Smooth muscle cell (in vitro differentiated cells): ENCODE data around the gene FAM120A. TPM values are rescaled to one million over a fixed set of nuclear protein-coding genes. Genes with fewer than 3 reads are reported as not detected.

Source experiments
- DNase-seq: peaks from one replicate; lab custom pipeline; 2025; ENCODE audit not compliant: unreplicated experiment; lab: John Stamatoyannopoulos, UW
- H2AFZ ChIP-seq: fragments of 200-600 bp; sonication (generic); 2 replicates; pipeline ENCODE4 v1.6.0; 2016; ENCODE audit warnings: antibody characterized with exemption, low read depth, mild to moderate bottlenecking
- H3F3A ChIP-seq: fragments of 200-600 bp; sonication (generic); 2 replicates; pipeline ENCODE4 v1.6.0; 2017; ENCODE audit warnings: antibody characterized with exemption, low read depth
- H3K27ac ChIP-seq: fragments of 200-600 bp; sonication (generic); 2 replicates; pipeline ENCODE4 v1.5.1; 2016; ENCODE audit warnings: low read depth, mild to moderate bottlenecking
- H3K27me3 ChIP-seq: fragments of 200-600 bp; sonication (generic); 2 replicates; pipeline ENCODE4 v1.6.1; 2016; ENCODE audit warnings: low read depth, mild to moderate bottlenecking
- H3K36me3 ChIP-seq: fragments of 200-600 bp; sonication (generic); 2 replicates; pipeline ENCODE4 v1.5.1; 2016; ENCODE audit warnings: low read depth
- H3K4me1 ChIP-seq: fragments of 200-600 bp; sonication (generic); 2 replicates; pipeline ENCODE4 v1.5.1; 2016; ENCODE audit warnings: low read depth
- H3K4me2 ChIP-seq: fragments of 200-600 bp; sonication (generic); 2 replicates; pipeline ENCODE4 v1.6.0; 2016; ENCODE audit warnings: mild to moderate bottlenecking
- H3K4me3 ChIP-seq: fragments of 200-600 bp; sonication (generic); 2 replicates; pipeline ENCODE4 v1.5.1; 2016; ENCODE audit warnings: mild to moderate bottlenecking
- H3K79me2 ChIP-seq: fragments of 200-600 bp; sonication (generic); 2 replicates; pipeline ENCODE4 v1.6.0; 2016; ENCODE audit warnings: low read depth, mild to moderate bottlenecking
- H3K9ac ChIP-seq: fragments of 200-600 bp; sonication (generic); 2 replicates; pipeline ENCODE4 v1.6.0; 2016; ENCODE audit warnings: low read depth
- H3K9me3 ChIP-seq: fragments of 200-600 bp; sonication (generic); replicated peaks from 2 replicates; pipeline ENCODE4 v1.5.1; 2016; ENCODE audit warnings: low read depth
- H4K20me1 ChIP-seq: fragments of 200-600 bp; sonication (generic); 2 replicates; pipeline ENCODE4 v1.6.0; 2016; ENCODE audit warnings: low read depth
- WGBS: methylation state at CpG from one replicate; pipeline ENCODE4 v1.1.7; 2016; ENCODE audit warnings: low lambda C conversion rate; 5-methylcytosine and 5-hydroxymethylcytosine counted together
- polyA plus RNA-seq: library from polyadenylated mRNA; unstranded; fragments of >200 nt; fragmentation: Nextera tagmentation; extraction: Ambion mirVana; gene quantifications from 2 replicates; pipeline ENCODE4 v1.2.1, GENCODE V29; 2016
- total RNA-seq: library from RNA; depleted of rRNA; stranded (reverse); fragments of >200 nt; gene quantifications from 2 replicates; pipeline ENCODE4 v1.2.3, GENCODE V29; 2014
- TF ChIP-seq, protein P1 (sequence below): fragments of 200-600 bp; sonication (generic); IDR thresholded peaks from 2 replicates; pipeline ENCODE4 v1.5.1; 2017; ENCODE audit warnings: borderline replicate concordance, mild to moderate bottlenecking, antibody characterized with exemption; ENCODE audit not compliant: insufficient read depth, poor library complexity, severe bottlenecking

Gene FAM120A
- total and polyA plus RNA-seq, 2 experiments from 2014 or later: 14.4 to 47.2 TPM

DNA sequence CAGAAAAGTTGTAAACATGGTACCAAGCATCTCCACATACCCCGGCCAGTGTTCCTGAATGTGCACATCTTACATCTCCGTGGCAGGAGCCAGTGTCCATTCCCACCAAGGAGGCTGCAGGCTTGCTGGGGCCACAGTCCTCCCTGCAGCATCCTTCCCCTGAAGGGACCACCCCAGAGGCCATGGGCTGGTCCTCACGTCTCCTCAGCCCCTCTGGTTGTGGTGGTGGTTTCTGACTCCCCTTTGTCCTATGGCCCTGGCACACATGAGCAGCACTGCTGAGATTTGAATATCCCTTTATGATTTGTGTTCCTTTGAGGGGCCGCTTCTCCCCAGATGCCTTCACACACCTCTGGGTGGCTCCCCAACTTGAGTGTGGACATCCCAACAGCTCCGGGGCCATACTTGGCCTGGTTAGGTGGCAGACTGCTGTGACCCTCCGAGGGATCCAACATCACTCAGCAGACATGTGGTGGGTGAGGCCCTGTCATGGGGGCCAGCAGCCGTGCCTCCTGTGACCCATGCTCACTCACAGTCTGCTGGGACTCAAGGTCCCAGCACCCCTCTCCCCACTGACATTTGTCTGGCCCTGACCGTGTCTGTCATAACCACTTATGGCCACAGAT is 139.2 kb downstream of the FAM120A start:
- no peak for DNase-seq
- H3K4me2 ChIP-seq: no peak overlapping the region
- WGBS: 95% methylated on average over 8 of the region's 8 CpGs
- H2AFZ ChIP-seq: no peak overlapping the region
- H3K9ac ChIP-seq: no peak overlapping the region
- peaks cover 100% of the 10 kb centered on the region for H4K20me1 ChIP-seq
- no peaks in the 10 kb centered on the region for H3K27me3 ChIP-seq
- no peaks in the 10 kb centered on the region for H3F3A ChIP-seq
- no peaks in the 10 kb centered on the region for H3K4me1 ChIP-seq
- H3K27ac ChIP-seq: no peak overlapping the region
- peaks cover 81% of the 10 kb centered on the region for H3K79me2 ChIP-seq
- TF ChIP-seq, protein P1, sequence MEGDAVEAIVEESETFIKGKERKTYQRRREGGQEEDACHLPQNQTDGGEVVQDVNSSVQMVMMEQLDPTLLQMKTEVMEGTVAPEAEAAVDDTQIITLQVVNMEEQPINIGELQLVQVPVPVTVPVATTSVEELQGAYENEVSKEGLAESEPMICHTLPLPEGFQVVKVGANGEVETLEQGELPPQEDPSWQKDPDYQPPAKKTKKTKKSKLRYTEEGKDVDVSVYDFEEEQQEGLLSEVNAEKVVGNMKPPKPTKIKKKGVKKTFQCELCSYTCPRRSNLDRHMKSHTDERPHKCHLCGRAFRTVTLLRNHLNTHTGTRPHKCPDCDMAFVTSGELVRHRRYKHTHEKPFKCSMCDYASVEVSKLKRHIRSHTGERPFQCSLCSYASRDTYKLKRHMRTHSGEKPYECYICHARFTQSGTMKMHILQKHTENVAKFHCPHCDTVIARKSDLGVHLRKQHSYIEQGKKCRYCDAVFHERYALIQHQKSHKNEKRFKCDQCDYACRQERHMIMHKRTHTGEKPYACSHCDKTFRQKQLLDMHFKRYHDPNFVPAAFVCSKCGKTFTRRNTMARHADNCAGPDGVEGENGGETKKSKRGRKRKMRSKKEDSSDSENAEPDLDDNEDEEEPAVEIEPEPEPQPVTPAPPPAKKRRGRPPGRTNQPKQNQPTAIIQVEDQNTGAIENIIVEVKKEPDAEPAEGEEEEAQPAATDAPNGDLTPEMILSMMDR: no peak
- no peaks in the 10 kb centered on the region for H3K36me3 ChIP-seq
- H3K9me3 ChIP-seq: no peaks in the 10 kb centered on the region
- no peak overlapping the region for H3K4me3 ChIP-seq

DNA sequence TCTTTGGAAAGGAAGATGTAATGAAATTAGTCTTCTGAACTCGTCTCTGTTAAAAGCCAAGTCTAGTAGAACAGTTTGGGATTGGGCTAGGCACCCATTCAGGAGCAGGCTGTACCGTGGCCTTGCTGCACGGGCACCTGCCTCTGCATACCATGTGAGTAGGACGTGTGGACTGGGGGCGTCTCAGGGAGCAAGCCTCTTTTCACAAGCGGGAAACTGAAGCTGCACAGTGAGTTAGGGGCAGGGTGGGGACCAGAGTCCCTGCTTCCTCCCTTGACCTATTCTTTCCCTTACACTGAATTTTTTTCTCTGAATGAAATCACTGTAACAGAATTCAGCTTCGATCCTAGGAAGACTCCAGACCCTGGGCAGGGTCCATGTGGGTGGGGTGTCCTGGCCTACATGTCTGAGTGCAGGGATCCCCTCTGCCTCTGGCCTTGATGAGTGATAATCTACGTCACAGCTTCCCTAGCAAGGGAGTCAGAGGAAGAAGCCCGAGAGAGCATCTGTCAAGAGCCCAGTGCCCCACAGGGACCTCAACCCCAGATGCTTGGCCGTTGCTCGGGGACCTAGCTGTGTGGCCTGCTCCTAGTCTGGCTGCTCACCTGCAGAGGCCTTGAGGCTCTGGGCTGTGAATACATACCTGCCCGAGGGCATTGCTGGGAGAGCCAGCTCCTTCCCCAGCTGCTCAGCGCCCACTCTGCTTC is 140.0 kb downstream of the FAM120A start:
- TF ChIP-seq, protein P1: no peak
- H3K4me2 ChIP-seq: no peak overlapping the region
- no peaks in the 10 kb centered on the region for H3K9me3 ChIP-seq
- H2AFZ ChIP-seq: no peak overlapping the region
- H3K79me2 ChIP-seq: peaks cover 78% of the 10 kb centered on the region
- DNase-seq: no peak
- WGBS: 94% methylated on average over 13 of the region's 13 CpGs
- no peak overlapping the region for H3K4me3 ChIP-seq
- no peak overlapping the region for H3K9ac ChIP-seq
- H3F3A ChIP-seq: no peaks in the 10 kb centered on the region
- no peak overlapping the region for H3K27ac ChIP-seq
- H3K27me3 ChIP-seq: no peaks in the 10 kb centered on the region
- H4K20me1 ChIP-seq: peaks cover 100% of the 10 kb centered on the region
- no peaks in the 10 kb centered on the region for H3K4me1 ChIP-seq
- H3K36me3 ChIP-seq: no peaks in the 10 kb centered on the region

DNA sequence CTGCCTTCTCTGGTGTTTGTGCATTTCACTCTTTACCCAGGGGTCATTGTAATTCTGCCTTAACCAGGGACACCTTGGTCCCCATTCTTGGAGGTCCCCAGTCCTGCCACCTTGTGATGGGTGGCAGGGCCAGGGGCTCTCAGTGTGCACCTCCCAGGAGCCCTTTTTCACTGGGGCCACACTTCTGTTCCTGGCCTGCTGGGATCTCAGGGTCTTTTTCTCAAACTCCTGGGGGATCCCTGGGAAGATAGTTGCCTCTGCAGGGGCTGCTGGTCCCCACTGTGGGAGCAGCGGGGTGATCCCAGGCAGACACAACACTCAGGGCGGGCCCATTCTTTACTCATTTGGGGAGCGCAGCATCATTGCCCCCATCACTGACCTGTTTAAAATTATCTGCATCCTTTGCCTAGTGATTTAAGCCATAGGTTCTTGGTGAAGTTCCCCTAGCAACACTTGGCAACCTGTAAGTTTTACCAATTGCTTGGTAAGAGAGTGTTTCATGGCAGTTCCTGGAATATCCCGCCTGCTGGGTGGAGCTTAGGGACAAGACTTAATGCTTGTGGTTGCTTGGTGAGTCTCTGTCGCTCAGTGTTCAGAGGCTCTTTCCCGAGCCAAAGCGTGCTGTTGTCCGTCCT is 140.6 kb downstream of the FAM120A start:
- H3K79me2 ChIP-seq: peaks cover 74% of the 10 kb centered on the region
- peaks cover 99% of the 10 kb centered on the region for H4K20me1 ChIP-seq
- no peaks in the 10 kb centered on the region for H3K9me3 ChIP-seq
- no peaks in the 10 kb centered on the region for H3K4me1 ChIP-seq
- TF ChIP-seq, protein P1: no peak
- no peak overlapping the region for H2AFZ ChIP-seq
- no peak overlapping the region for H3K4me3 ChIP-seq
- no peaks in the 10 kb centered on the region for H3K27me3 ChIP-seq
- H3K27ac ChIP-seq: no peak overlapping the region
- no peaks in the 10 kb centered on the region for H3F3A ChIP-seq
- no peaks in the 10 kb centered on the region for H3K36me3 ChIP-seq
- DNase-seq: no peak
- 82% methylated on average over 8 of the region's 8 CpGs for WGBS
- no peak overlapping the region for H3K4me2 ChIP-seq
- no peak overlapping the region for H3K9ac ChIP-seq
